HS-27A (cell line): Measurements from ENCODE around the gene RNF5.
"Not testable (repeated sequence)": the region's sequence is repeated elsewhere in the genome, so short reads cannot be mapped to it uniquely, and the experiment has no call there.

Source experiments
- DNase-seq: peaks from one replicate; pipeline ENCODE4 v3.0.0-alpha.2; 2012; ENCODE audit warnings: low read depth, missing footprints

RNF5 gene

GRCh38 chr6:32175711-32176475 is 2.3 kb upstream of the RNF5 start, which contains the start of gene AGPAT1:
Gene AGPAT1 (minus strand): TSS chr6:32176084. CDS start chr6:32171496, 4,588 bp downstream.
- peak; percentile 94 for DNase-seq

GRCh38 chr6:32176476-32177182 is 1.6 kb upstream of the RNF5 start:
- no peak for DNase-seq

- DNase-seq, result no peak
Measured at GRCh38 chr6:32177183-32177787, 920 bp upstream of the RNF5 start.

GRCh38 chr6:32178547-32179440 is 589 bp downstream of the RNF5 start:
- no peak for DNase-seq

DNA sequence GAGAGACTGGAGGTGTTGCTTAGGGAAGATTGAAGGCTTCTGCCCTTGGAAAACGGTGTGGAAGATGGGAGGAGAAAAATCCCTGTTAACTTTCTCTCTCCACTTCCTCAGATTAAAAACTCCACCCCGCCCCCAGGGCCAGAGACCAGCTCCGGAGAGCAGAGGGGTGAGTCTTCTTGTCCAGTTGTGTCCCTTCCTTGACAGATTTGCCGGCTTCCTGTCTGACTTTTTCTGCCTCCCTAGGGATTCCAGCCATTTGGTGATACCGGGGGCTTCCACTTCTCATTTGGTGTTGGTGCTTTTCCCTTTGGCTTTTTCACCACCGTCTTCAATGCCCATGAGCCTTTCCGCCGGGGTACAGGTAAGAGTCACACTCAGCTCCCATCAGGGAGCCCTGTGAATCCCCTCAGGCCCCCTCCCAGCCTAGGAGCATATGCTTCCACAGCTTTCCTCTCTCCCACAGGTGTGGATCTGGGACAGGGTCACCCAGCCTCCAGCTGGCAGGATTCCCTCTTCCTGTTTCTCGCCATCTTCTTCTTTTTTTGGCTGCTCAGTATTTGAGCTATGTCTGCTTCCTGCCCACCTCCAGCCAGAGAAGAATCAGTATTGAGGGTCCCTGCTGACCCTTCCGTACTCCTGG is 1.7 kb downstream of the RNF5 start:
- DNase-seq, result no peak

DNA sequence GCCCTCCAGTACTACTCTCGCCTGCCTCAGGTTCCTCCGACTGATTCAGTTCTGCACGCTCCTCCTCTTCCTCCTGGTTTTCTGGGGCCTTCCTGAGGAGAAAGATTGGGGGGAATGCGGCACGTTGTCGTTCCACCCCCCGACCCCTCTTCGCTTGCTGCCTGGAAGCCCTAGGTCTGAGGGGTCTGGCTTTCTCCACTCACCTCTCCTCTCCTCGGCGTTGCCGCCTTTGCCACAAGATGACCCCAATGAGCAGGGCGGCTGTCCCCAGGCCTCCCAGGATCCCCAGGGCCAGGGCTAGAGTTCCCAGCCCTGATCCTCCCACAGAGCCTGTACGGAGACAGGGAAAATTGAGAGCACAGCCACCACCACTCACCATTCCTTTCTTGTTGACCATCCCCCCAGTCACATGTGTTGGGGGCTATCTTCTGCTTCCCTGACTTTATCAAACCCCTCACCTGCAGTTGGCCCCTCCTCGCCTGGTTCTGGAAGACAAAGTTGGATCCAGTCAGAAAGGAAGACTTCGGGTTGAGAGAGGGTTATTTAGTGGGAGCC is 3.0 kb downstream of the RNF5 start:
- DNase-seq, result no peak

GRCh38 chr6:32181915-32182529 is 3.8 kb downstream of the RNF5 start:
- DNase-seq, result no peak

DNA sequence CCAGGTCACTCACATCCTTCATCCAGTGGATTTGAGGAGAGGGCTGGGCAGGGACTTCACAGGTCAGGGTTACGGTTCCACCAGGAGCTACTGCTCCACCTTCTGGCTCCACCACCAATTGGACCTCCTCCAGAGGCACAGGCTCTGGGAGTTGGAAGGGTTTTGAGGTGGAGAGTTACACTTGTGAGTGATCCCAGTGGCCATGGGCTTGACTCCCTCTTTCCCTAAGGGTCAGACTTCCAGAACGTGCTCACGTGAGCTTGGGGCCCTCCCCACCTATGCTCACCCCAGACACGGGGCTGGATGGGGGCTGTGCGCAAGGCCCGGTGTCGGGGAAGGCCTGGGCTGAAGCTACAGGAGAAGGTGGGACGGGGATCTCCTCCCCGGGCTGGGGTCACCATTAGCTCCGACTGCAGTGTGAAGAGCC is 4.4 kb downstream of the RNF5 start:
- DNase-seq, result no peak

- no peak for DNase-seq
Measured at GRCh38 chr6:32183030-32183429, 4.8 kb downstream of the RNF5 start.

DNA sequence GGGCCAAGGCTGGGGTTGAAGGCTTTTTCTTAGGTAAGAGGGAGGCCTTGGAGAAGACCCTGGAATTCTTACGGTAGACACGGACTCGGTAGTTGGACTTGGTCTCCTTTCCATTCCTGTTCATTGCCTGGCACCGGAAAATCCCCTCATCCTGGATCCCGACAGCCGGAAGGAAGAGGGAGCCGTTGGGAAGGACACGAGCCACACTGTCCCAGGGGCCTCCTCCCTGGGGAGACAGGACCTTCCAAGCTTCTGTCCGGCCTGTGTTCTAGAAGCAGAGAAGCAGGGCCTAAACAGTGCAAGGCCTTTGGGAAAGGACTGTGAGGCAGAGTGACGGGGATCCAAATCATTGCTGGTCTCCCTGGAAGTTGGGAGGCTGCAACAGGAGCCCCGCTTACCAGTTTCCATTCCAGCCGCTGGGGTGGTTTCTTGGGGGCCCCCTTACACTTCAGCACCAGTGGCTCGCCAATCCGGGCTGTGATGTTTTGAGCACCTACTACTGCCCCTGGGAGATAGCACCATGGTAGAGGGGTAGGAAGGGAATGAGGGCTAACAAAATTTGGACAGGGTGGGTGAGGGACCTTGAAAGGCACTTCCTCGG is 5.4 kb downstream of the RNF5 start:
- DNase-seq, result no peak

GRCh38 chr6:32184084-32184640 is 6.0 kb downstream of the RNF5 start, which contains the start of gene AGER:
Gene AGER (minus strand): TSS chr6:32184253. CDS start chr6:32184222, 31 bp downstream.
- no peak for DNase-seq

DNA sequence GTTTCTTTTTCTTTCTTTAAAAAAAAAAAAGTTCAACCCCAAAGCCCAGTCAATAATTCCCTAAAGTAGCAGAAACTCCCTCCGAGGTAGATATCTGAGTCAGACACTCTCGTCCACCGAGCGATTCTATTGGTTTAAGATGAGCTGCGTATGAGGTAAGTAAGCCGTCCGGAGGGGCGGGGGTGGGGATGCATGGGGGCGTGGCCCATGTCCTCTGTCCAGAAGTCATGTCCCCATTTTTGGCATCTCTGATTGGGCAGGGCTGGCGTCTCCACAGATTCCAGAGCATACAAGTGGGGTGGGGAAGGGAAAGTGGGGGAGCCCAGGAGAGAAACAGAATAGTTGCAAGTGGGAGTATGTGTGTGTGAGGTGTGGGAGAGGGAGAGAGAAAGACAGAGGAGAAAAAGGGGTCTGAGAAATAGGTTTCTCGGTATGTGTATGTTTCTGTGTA is 7.5 kb downstream of the RNF5 start:
- DNase-seq, result not testable (repeated sequence)

GRCh38 chr6:32186151-32186840 is 8.1 kb downstream of the RNF5 start:
- DNase-seq, result not testable (repeated sequence)

GRCh38 chr6:32187009-32187709 is 9.0 kb downstream of the RNF5 start:
- no peak for DNase-seq

DNA sequence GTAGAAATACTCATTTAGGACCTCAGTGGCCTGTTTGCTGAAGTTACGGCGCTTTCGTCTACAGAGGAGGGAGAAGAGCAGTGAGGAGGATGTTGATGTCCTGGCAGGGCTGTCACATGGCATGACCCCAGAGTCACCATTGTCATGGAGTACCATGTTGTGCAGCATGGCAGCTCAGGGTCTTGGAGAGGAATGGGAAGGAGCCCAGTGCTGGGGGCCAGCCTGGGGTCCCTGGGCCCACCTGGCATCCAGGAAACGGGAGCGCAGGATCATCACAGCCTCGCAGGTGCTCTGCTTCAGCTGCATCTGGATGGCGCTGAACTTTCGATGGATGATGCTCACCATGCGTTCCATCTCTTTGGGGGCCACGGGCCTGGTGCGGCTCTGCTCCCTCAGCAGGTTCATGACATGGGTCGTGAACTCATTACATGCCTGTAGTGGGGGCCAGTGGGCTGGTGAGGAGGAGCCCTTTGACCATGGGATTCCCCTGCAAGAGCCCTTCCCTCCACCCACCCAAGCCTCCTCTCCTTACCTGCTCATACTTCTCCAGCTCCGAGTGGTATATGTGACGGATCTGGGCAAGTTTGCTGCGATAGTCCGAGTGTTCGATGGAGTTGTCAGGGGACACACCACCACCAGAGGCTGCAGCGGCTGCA is 9.6 kb downstream of the RNF5 start:
- DNase-seq, result not testable (repeated sequence)

- no peak for DNase-seq
Measured at GRCh38 chr6:32188381-32189068, 10.3 kb downstream of the RNF5 start.

- DNase-seq, result no peak
Measured at GRCh38 chr6:32189069-32189741, 11.0 kb downstream of the RNF5 start.
